HG03460 (cell line): Measurements from ENCODE around the gene DDX11.
A peak's percentile ranks its signal among the peaks of the same experiment; 100 is the strongest.
"Not testable (repeated sequence)": the region's sequence is repeated elsewhere in the genome, so short reads cannot be mapped to it uniquely, and the experiment has no call there.

Experiments used
- ATAC-seq: cut with Tn5 transposase; IDR thresholded peaks from one replicate; pipeline ENCODE4 v1.9.1; 2021; ENCODE audit not compliant: unreplicated experiment

Gene DDX11

GRCh38 chr12:31073527-31074332 is at the start of gene DDX11:
Gene DDX11 (plus strand): TSS chr12:31073860. CDS start chr12:31078394, 4,534 bp downstream.
- ATAC-seq = peak; percentile 92

DNA sequence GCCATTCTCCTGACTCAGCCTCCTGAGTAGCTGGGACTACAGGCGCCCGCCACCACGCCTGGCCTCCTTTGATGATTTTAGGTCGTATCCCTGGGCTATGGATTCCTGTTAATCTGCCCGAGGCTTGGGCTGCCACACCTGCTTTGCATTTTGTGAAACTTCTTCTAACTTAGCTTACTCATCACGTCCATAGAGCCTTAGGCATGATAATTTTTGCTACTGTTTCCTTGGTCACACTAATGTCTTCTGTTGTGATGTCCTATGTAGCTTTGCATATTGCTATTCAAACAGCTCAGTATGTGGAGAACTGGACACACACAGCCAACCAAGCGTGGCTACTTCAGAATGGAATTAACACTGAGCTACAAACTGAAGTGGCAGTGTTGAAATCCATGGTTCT is 47.5 kb upstream of the DDX11 start:
- no peak for ATAC-seq

DNA sequence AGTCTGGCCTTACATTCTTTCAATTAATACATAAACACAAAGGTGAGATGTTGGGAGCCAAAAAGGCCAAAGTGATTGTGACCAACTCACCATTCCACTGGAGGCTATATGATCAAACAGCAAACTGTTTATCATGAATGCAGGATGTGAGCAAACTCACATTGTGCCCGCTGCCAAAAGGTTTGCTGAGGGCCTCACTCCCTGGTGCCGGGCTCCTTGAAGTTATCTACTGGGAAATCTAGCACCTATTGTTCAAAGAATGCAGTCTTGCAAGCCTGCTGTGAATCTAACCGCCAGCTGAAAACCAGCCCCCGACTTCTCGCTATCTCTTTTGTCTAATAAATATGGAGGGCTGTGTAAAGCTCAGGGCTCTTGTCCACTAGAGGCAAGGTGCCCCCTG is 46.7 kb upstream of the DDX11 start:
- not testable (repeated sequence) for ATAC-seq

DNA sequence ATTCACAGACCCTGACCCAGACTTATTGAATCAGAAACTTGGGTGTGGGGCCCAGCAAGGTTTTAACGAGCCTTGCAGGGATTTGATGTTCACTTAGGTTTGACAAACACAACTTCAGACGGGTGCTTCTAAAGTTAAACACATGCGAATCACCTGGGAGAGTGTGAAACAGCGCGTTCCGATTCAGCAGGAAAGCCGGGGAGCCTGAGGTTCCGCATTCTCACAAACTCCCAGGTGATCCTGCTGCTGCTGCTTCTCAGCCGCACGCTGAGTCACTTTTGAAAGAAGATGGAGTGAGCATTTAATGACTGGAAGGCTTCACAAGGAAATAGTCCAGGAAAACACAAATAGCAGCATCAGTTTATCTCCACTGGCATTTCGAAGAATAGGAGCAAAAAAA is 44.2 kb upstream of the DDX11 start:
- ATAC-seq = no peak

- no peak for ATAC-seq
Measured at GRCh38 chr12:31029916-31030562, 43.6 kb upstream of the DDX11 start.

DNA sequence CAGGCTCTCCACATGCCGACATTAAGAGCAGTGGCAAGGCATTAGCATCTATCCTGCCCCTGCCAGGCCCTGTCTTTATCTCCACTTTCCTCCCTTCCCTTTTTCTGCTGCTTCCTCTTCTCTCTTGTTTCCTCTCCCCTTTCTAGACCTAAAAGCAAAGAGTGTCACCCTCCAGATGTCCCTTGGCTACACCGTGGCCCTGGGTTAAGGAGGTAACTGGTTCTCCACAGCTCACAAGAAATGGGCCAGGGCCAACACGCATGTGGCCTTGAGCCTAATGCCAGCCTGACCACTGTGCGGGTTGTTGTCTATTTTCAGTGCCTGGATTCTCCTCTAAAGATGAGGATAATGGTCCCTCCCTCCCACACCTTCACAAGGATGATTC is 41.7 kb upstream of the DDX11 start:
- no peak for ATAC-seq

DNA sequence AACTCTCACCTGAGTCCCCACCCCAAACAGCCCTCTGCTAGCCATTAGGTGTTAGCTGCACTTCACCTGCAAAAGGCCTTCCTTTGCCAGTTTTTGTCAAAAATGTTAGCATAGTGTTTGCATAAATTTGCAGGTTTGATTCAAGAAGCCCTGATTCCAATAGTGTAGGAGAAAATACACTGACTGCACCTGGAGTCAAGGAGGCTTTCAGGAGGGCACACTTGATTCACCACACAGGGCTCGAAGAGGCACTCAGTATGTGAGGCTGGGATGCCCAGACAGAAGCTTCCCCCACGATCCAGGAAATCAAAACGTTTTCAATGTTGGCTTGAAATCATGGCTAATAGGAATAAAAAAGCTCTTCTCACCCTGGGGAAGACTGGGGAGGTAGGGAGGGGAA is 40.5 kb upstream of the DDX11 start:
- no peak for ATAC-seq

GRCh38 chr12:31033681-31034080 is 40.0 kb upstream of the DDX11 start:
- ATAC-seq = no peak

GRCh38 chr12:31034372-31034771 is 39.3 kb upstream of the DDX11 start:
- no peak for ATAC-seq

DNA sequence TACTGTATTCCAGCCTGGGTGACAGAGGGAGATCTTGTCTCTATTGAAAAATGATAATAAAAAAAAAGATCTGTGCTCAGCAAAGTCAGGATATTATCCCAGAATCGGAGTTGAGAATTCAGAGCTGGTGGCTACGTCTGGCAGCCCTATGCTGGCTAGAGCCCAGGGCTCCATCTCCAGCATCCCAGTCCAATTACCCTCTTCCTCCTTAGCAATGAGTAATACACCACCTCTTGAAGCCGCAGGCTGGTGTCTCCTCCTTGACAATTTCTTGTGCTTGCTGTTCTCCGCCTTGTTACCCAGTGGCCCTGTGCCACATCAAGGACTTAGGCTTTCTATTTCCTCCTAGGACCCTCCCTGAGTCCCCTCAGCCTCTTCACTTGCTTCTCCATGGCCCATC is 38.4 kb upstream of the DDX11 start:
- ATAC-seq = no peak

DNA sequence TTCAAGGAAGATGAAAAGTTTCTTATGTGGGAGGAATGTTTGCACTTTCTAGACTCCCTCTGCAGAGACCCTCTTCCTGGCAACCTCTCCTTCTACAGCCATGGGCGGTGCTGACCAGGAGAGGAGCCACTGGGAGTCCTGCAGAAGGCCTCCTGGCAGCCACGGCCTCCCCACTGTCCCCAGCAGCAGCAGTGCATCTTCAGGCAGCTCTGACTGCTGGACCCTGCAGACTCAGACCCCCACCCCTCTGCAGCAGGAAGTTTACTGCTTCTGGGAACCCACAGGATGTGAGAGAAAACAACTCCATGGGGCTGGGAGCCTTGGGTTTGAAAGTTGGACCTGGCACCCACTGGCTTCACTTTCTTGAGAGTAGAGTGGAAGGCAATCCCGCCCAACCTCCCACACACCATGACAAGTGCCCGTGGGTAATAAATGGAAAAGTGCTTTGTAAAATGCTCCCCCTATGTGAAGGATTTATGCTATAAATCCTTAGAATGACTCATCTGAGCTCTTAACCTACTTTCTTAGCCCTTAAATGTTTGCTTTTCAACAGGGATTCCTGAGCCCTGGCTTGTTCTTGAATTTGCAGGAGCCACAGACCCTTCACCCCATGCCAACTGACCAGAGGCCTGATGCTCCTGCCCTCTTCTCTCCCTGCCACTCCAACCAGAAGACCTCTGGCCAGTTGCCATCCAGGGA is 37.5 kb upstream of the DDX11 start:
- no peak for ATAC-seq

- ATAC-seq = no peak
Measured at GRCh38 chr12:31037028-31037427, 36.6 kb upstream of the DDX11 start.

DNA sequence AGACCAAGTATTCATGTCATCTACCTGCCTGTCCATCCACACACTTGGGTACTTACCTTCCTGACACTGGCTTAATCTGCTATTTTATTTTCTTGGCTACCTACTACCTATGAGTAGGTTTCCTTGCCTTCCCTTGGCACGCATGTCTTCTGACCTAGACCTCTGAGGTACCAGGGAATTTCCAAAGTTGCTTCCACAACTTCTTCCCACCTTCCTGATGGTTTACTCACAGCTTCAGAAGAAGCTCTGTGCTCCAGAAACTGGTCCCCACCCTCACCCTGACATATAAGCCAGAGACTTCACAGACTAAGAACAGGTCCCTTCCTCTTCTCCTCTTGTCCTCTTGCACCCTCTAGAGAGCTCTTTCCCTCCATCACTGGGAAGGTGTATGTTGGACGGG is 35.7 kb upstream of the DDX11 start:
- ATAC-seq = no peak

DNA sequence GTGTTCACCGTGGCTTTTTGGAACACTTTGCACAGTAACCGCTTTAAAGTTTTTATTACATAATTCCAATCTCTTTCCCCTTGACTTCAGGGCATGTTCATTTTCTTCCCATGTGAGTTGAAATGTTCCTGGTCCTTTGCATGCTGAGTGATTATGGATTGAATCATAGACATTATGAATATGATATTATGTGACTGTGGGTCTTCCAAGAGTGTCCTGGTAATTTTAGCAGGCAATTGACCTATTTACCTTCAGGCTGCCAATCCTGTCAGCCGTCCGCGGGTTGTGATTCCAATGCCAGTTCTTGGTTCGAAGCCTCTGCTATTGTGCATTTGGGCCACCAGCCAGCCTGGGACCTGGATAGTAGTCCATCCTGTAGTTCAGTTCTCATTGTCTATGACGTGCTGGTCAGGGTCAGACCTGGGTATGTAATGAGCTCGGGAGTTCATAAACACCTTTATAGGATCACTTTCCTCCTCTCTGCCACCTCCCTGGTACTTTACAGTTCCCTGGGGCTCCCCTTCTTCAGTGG is 32.6 kb upstream of the DDX11 start:
- no peak for ATAC-seq

GRCh38 chr12:31050143-31050542 is 23.5 kb upstream of the DDX11 start:
- not testable (repeated sequence) for ATAC-seq

GRCh38 chr12:31050548-31050947 is 23.1 kb upstream of the DDX11 start:
- not testable (repeated sequence) for ATAC-seq

- ATAC-seq = peak; percentile 76
Measured at GRCh38 chr12:31051692-31052091, 22.0 kb upstream of the DDX11 start.

DNA sequence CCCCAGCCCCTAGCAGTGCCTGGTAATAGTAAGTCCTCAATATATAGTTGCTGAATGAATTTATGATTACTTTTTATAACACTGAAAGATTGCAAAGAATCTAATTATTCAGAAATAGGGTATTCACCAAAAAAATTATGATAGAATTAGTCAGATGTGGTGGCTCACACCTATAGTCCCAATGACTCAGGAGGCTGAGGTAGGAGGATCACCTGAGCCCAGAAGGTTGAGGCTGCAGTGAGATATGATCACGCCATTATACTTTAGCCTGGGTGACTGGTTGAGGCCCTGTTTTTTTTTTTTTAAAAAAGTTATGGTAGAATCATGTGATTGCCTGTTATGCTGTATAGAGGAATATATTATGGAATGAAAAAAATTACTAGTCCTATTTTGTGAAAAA is 21.5 kb upstream of the DDX11 start:
- ATAC-seq = peak; percentile 14

DNA sequence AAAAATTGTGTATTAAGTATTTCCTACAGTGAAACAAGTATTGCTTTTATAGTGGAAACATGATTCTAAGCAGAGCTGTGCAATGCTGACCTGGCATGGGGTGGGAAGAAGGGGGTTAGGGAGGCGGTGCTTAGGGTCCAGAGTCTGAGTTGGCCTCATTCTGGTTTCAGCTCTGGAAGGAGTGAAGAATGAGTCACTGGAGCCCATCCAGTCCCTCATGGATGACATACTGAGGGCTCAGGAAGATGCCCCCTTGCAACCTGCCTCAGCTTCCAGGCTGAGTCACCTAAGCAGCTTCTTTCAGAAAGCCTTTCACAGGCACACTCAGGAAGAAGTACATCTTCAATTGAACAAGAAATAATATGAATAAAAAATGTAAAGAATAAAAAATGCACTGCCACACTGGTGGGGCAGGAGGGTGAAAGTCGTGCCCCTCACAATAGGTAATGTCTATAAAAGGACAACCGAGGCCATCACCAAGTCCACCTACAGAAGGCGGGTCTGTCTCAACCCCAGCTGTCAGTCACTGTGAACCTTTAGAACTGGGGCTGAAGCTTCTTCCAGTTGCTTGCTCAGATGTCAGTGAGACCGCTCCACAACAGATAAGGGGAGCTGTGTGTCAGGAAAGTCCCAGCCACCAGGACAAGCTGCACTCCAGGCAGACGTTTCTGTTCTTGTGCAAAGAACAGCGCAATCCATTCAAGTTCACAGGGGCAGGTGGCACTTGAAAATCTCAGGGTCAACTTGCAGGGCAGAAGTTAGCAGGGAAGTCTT is 20.8 kb upstream of the DDX11 start:
- not testable (repeated sequence) for ATAC-seq

DNA sequence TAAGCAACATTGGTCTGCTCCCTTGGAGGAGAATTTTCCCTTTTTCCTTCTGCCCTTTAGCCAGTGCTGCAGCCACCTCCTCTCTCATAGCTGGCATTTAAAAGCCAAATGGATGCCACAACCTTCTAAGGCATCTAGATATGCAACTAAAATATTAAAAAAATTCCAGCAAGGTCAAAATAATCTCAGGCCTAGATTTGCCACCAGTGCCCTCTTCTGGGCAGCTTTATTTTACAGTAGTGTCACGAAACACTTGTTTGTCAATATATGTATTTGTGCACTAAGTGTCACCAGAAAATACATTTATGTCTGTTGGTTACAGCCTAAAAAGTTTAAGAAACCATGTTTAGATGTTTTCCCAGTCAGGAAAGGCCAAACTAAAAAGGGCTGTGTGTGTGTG is 19.7 kb upstream of the DDX11 start:
- ATAC-seq = not testable (repeated sequence)

DNA sequence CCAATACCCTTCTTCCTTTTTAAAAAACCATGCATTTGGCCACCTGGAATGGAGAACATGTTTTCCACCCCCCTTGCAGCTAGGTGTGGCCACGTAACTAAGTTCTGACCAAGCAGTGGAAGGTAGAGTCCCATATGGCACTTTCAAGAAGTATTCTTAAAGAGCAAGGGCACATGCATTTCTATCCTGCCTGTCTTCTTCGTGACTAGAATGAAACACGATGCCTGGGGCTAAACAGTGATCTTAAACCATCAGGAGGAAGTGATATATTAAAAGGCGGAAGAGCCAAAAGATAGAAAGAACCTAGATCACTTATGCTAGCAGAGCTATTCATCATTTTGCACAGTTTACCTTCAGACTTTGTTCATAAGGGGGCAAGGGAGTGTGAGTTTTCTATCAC is 16.0 kb upstream of the DDX11 start:
- ATAC-seq = no peak
